ENCODE results near the gene PTOV1. TPM values are rescaled to one million over a fixed set of nuclear protein-coding genes. Genes with fewer than 3 reads are reported as not detected.

Gene PTOV1
- total and polyA plus RNA-seq, 2 of the 8 experiments (the other 6 are each of a cell fraction or from before 2014, with no cell fraction given), result 147 to 251 TPM

DNA sequence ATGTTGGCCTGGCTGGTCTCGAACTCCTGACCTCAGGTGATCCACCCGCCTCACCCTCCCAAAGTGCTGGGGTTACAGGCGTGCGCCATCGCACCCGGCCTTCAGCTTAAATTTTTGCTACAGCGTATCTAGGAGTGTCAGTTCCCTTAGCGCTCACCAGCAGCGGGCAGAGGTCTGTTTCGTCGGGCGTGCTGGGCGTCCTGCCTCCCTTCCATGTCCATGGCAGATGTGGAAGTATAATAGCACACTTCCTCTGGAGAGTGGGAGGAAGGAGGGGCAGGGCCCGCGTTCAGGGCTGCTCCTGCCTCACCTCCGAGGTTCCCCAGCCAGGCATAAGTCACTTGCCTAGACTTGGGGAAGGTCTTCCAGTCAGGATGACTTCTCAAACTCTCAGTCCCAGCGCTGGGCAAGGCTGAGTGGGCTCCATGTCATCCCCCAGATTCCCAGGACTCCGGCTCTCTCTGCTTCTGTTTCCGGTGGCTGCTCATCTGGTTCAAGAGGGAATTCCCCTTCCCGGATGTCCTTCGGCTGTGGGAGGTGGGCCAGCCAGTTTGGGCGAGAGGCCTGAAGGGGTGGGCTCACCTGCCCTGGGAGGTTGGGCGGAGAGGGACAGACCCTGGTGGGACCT, 36.2 kb downstream of the PTOV1 start (continued):
- TF ChIP-seq CREB1 (IDR thresholded peaks at IDR 0.05), result no peak
- TF ChIP-seq JUN (IDR thresholded peaks at IDR 0.05; ENCODE audit: low read depth, low read length), result no peak
- TF ChIP-seq, protein P1, sequence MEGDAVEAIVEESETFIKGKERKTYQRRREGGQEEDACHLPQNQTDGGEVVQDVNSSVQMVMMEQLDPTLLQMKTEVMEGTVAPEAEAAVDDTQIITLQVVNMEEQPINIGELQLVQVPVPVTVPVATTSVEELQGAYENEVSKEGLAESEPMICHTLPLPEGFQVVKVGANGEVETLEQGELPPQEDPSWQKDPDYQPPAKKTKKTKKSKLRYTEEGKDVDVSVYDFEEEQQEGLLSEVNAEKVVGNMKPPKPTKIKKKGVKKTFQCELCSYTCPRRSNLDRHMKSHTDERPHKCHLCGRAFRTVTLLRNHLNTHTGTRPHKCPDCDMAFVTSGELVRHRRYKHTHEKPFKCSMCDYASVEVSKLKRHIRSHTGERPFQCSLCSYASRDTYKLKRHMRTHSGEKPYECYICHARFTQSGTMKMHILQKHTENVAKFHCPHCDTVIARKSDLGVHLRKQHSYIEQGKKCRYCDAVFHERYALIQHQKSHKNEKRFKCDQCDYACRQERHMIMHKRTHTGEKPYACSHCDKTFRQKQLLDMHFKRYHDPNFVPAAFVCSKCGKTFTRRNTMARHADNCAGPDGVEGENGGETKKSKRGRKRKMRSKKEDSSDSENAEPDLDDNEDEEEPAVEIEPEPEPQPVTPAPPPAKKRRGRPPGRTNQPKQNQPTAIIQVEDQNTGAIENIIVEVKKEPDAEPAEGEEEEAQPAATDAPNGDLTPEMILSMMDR (IDR thresholded peaks at IDR 0.05; ENCODE audit: control extremely low read depth in 1 of 3, insufficient read depth in 1 of 3, low read depth in 1 of 3, low read length in 3 of 3), result no peak
- no peak for TF ChIP-seq CBX8 (IDR thresholded peaks at IDR 0.05; ENCODE audit: borderline replicate concordance, low read depth, low read length)
- no peak for TF ChIP-seq EZH2 (IDR thresholded peaks at IDR 0.05; ENCODE audit: low read depth, low read length, severe bottlenecking)
- TF ChIP-seq SP2 (IDR thresholded peaks at IDR 0.05; ENCODE audit: low read length), result no peak

Measured in H1 (cell line).